HAP-1 (cell line): Measurements from ENCODE around the gene NUDT7.

Experiments used
- DNase-seq, 2 experiments: peaks; one replicate each; pipeline ENCODE4 v3.0.0-alpha.2; 2016 to 2020; ENCODE audit warnings: low spot score in 2 of 2
- H3K27me3 ChIP-seq: fragments of 250-450 bp; sonication (Bioruptor Pico); 2 replicates; pipeline ENCODE4 v1.5.1; 2020; ENCODE audit warnings: low read depth, mild to moderate bottlenecking, moderate library complexity
- H3K36me3 ChIP-seq: fragments of 250-450 bp; sonication (Bioruptor Pico); replicated peaks from 2 replicates; pipeline ENCODE4 v1.5.1; 2020; ENCODE audit warnings: mild to moderate bottlenecking
- H3K4me1 ChIP-seq: fragments of 250-450 bp; sonication (Bioruptor Pico); 2 replicates; pipeline ENCODE4 v1.5.1; 2020; ENCODE audit warnings: mild to moderate bottlenecking
- H3K4me3 ChIP-seq: fragments of 250-450 bp; sonication (Bioruptor Pico); 2 replicates; pipeline ENCODE4 v1.5.1; 2020; ENCODE audit warnings: mild to moderate bottlenecking, moderate library complexity
- H3K9me3 ChIP-seq: fragments of 250-450 bp; sonication (Bioruptor Pico); 2 replicates; pipeline ENCODE4 v1.5.1; 2020; ENCODE audit warnings: mild to moderate bottlenecking, moderate library complexity
- in situ Hi-C: fragments of 300-500 bp; cut with MboI; formaldehyde crosslinking; loops from 3 replicates; pipeline ENCODE4 v1.14.3; 2020; ENCODE audit warnings: low sequenced_read_pairs, inconsistent platforms, mixed read lengths

The NUDT7 gene

DNA sequence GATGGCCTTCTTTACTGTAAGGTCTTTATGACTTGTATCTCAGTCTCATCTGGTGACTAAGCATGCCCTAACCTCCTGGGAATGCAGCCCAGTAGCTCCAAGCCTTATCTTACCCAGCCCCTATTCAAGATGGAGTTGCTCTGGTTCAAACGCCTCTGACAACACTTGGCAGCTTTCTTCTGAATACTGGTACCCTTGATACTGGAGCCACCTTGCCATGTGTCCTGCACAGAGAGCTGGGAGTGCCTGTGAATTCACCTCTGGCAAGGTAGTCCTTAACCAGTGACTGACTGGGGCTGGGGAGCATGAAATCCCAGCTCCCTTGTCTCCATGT lies 17.2 kb downstream of the NUDT7 start:
- no peak for DNase-seq
- Histone ChIP-seq H3K4me3 (no peak overlapping the region), H3K27me3 (no peaks in the 10 kb centered on the region), H3K9me3 (no peaks in the 10 kb centered on the region), H3K4me1 (no peaks in the 10 kb centered on the region), H3K36me3 (no peaks in the 10 kb centered on the region)
- in situ Hi-C loops: no loop called here

DNA sequence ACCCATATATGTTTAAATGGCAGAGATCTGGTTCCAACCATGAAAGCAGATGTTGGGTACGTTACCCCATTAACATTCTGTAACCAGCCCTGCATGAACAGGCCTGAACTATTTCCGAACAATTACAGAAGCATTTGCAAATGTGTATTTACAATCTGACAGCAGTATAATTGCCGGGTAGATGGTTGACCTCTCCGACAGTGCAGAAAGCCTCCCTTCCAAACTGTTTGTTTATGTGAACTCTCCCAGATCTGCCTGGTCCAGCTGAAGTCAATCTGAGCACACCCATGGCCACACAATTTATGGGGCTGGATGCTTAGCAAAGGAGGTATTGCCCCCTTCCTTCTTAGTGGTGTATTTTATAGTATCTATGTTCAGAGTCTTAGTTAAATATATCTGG lies 21.8 kb downstream of the NUDT7 start:
- in situ Hi-C loops: no loop called here

GRCh38 chr16:77745972-77746371 lies 23.7 kb downstream of the NUDT7 start:
- no peak for DNase-seq
- in situ Hi-C loops: no loop called here

More for the DNA sequence above, 21.8 kb downstream of the NUDT7 start:
- no peaks in the 10 kb centered on the region for H3K36me3 ChIP-seq
- no peaks in the 10 kb centered on the region for H3K27me3 ChIP-seq
- DNase-seq: no peak
- H3K4me3 ChIP-seq: no peak overlapping the region
- no peaks in the 10 kb centered on the region for H3K4me1 ChIP-seq
- no peaks in the 10 kb centered on the region for H3K9me3 ChIP-seq

DNA sequence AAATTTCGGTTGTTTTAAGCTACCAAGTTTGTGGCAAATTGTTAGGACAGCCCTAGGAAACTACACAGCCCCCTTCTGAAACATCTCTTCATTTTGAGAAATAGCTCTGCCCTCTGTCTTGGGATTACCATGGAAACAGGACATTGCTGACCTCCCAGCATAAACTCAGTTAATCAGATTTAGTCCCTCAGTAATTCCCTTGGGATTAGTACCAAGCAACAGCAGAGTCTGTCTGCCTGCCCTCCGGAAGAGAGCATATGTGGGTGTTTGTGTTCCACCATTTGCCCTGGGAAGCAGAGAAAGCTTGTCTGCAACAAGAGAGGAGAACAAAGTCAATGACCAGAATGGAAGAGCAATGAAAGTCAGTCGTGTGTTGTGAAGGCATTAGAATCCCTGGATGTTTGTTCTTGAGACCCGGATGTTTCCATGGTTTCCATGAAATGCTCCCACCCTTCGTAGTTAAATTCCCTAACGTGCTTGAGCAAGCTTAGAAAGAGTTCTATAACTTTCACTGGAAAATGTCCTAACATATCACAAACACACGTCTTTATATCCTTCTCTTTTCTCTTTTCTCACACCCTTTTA lies 26.2 kb downstream of the NUDT7 start:
- H3K27me3 ChIP-seq: no peaks in the 10 kb centered on the region
- H3K4me1 ChIP-seq: no peaks in the 10 kb centered on the region
- in situ Hi-C loops: no loop called here
- no peak for DNase-seq
- H3K4me3 ChIP-seq: no peak overlapping the region
- H3K9me3 ChIP-seq: no peaks in the 10 kb centered on the region
- H3K36me3 ChIP-seq: no peaks in the 10 kb centered on the region

More at GRCh38 chr16:77745972-77746371, 23.7 kb downstream of the NUDT7 start:
- no peaks in the 10 kb centered on the region for H3K36me3 ChIP-seq
- H3K9me3 ChIP-seq: no peaks in the 10 kb centered on the region
- H3K27me3 ChIP-seq: no peaks in the 10 kb centered on the region
- no peak overlapping the region for H3K4me3 ChIP-seq
- no peaks in the 10 kb centered on the region for H3K4me1 ChIP-seq

- no peak for DNase-seq
- in situ Hi-C loops: no loop called here
- H3K4me3 ChIP-seq: no peak overlapping the region
- H3K36me3 ChIP-seq: no peaks in the 10 kb centered on the region
- H3K27me3 ChIP-seq: no peaks in the 10 kb centered on the region
- H3K9me3 ChIP-seq: no peaks in the 10 kb centered on the region
- no peaks in the 10 kb centered on the region for H3K4me1 ChIP-seq
Measured at GRCh38 chr16:77749415-77749814, 27.1 kb downstream of the NUDT7 start.

DNA sequence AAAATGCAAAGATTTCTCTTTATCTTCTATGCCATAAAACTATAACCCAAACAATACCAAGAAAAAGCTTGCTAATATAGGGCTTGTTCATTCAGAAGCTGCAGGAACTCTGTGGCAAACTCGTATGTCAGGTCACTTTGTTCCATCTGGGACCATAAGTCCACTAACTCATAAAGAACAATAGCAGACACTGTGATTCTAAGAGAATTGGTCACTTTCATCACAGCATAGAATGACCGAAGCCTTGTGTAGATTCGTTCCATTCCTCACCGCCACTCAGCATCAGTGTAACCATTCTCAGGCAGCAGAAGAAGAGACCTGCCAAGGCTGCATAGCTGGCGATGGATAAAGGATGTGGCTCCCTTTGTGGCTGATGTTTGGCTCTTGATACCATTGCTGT lies 35.7 kb downstream of the NUDT7 start:
- H3K4me1 ChIP-seq: no peaks in the 10 kb centered on the region
- no peak overlapping the region for H3K4me3 ChIP-seq
- in situ Hi-C loops: no loop called here
- no peak for DNase-seq
- H3K9me3 ChIP-seq: no peaks in the 10 kb centered on the region
- no peaks in the 10 kb centered on the region for H3K27me3 ChIP-seq
- no peaks in the 10 kb centered on the region for H3K36me3 ChIP-seq

- in situ Hi-C loops: no loop called here
- no peaks in the 10 kb centered on the region for H3K27me3 ChIP-seq
Measured at GRCh38 chr16:77758508-77758907, 36.2 kb downstream of the NUDT7 start.

DNA sequence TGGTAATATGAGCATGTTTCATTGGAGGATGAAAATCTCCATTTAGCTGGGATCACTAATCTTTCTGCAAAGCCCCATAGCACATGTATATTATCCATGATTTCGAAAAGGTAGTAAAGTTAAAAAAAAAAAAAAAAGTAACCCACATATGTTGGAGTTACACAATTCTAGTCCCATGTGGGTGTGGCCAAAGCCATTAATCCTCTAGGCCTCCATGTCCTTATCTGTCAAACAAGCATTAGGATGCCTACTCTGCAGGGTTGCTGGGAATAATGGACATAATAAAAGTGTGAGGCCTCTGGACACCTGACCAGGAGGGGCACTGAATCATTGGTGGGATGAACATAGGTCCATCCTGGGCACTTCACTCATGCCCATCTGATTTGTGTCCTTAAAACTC lies 36.9 kb downstream of the NUDT7 start:
- Histone ChIP-seq H3K36me3 (no peaks in the 10 kb centered on the region), H3K9me3 (no peaks in the 10 kb centered on the region), H3K27me3 (no peaks in the 10 kb centered on the region), H3K4me3 (no peak overlapping the region), H3K4me1 (no peaks in the 10 kb centered on the region)
- in situ Hi-C loops: no loop called here
- no peak for DNase-seq

More at GRCh38 chr16:77758508-77758907, 36.2 kb downstream of the NUDT7 start:
- no peaks in the 10 kb centered on the region for H3K4me1 ChIP-seq
- no peak overlapping the region for H3K4me3 ChIP-seq
- H3K36me3 ChIP-seq: no peaks in the 10 kb centered on the region
- no peak for DNase-seq
- H3K9me3 ChIP-seq: no peaks in the 10 kb centered on the region

- H3K9me3 ChIP-seq: no peaks in the 10 kb centered on the region
- H3K36me3 ChIP-seq: no peaks in the 10 kb centered on the region
- in situ Hi-C loops: no loop called here
- no peaks in the 10 kb centered on the region for H3K27me3 ChIP-seq
- no peaks in the 10 kb centered on the region for H3K4me1 ChIP-seq
- no peak for DNase-seq
- no peak overlapping the region for H3K4me3 ChIP-seq
Measured at GRCh38 chr16:77759821-77760220, 37.5 kb downstream of the NUDT7 start.

DNA sequence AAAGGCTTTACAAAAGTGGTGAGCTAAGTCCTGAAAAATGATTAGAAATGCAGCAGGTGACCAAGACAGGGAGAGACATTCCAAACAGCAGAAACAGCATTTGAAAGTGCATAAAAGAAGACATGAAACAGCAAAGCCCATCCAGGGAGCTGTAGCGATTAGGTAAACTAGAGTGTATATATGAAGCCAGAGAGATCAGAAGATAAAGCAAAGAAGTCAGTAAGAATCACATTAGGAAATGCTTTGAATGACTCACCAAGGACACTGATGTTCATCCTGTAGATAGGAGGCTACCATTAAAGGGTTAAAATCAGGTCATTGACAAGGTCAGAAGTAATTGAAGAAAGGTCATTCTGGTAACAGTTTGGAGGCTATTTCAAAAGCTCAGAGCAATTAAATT lies 38.5 kb downstream of the NUDT7 start:
- Histone ChIP-seq H3K9me3 (no peaks in the 10 kb centered on the region), H3K4me3 (no peak overlapping the region), H3K36me3 (no peaks in the 10 kb centered on the region), H3K4me1 (no peaks in the 10 kb centered on the region), H3K27me3 (no peaks in the 10 kb centered on the region)
- in situ Hi-C loops: no loop called here
- no peak for DNase-seq

GRCh38 chr16:77761204-77761603 lies 38.9 kb downstream of the NUDT7 start:
- no peak for DNase-seq
- in situ Hi-C loops: no loop called here
- no peaks in the 10 kb centered on the region for H3K36me3 ChIP-seq
- no peaks in the 10 kb centered on the region for H3K9me3 ChIP-seq
- H3K4me3 ChIP-seq: no peak overlapping the region
- H3K4me1 ChIP-seq: no peaks in the 10 kb centered on the region
- no peaks in the 10 kb centered on the region for H3K27me3 ChIP-seq

DNA sequence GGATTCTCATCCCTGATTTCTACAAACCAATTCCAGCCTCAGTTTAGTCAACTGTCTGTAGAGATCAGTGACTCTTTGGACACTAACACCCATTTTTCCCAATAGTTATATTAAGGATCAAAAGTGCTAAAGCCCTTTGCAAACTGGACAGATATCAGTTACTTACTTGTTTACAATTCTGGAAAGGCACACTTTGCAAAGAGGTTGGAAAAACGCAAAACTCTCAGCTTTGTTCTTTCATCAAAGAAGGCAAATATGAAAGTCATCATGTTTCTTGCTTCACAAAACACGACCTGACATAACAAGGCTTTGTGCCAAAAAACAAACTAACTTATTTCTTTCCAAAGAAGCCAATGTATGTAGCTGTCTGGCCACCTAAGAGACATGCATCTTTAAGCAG lies 39.9 kb downstream of the NUDT7 start:
- no peaks in the 10 kb centered on the region for H3K36me3 ChIP-seq
- in situ Hi-C loops: no loop called here
- H3K4me3 ChIP-seq: no peak overlapping the region
- no peak for DNase-seq
- H3K4me1 ChIP-seq: no peaks in the 10 kb centered on the region
- no peaks in the 10 kb centered on the region for H3K9me3 ChIP-seq
- H3K27me3 ChIP-seq: no peaks in the 10 kb centered on the region

DNA sequence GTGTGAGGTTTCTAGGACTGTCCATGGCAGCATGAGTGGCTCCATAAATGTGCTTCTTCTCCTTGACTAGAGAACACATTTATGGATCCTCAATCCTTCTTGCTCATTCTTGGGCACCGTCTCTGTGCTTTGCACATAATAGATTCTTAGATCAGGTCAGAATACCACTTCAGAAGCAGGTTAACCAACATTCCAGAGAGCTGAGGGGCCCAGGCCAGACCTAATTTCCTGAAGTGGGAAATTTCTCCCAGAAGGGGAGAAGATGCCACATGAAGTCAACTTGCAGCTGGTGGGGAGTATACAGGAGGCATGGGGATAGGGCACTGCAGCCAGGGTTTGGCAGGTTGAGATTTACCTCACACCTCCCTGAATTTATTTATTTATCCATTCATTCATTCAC lies 41.7 kb downstream of the NUDT7 start:
- Histone ChIP-seq H3K4me3 (no peak overlapping the region), H3K27me3 (0 out of 2 replicates have a peak, but pooled peaks cover 2% of the 10 kb centered on the region), H3K4me1 (no peaks in the 10 kb centered on the region), H3K36me3 (no peaks in the 10 kb centered on the region), H3K9me3 (no peaks in the 10 kb centered on the region)
- DNase-seq: no peak
- in situ Hi-C loops: no loop called here

DNA sequence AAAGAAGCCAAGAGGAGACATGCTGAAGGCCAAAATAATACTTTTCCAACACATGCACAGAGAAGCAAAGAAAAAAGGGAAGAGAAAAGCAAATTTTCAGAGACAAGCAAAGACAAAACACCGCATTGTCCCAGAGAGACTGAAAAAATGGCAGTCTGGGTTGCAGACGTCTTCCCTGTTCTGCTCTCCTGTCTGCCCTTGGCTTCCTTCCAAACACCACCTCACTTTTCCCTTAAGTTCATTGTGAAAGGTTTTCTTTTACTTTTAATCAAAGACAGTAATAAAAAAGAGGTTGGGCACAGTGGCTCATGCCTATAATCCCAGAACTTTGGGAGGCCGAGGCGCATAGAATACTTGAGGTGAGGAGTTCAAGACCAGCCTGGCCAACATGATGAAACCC lies 44.9 kb downstream of the NUDT7 start:
- Histone ChIP-seq H3K9me3 (no peaks in the 10 kb centered on the region), H3K27me3 (0 out of 2 replicates have a peak, but pooled peaks cover 2% of the 10 kb centered on the region), H3K4me1 (no peaks in the 10 kb centered on the region), H3K36me3 (no peaks in the 10 kb centered on the region), H3K4me3 (no peak overlapping the region)
- in situ Hi-C loops: no loop called here
- no peak for DNase-seq

DNA sequence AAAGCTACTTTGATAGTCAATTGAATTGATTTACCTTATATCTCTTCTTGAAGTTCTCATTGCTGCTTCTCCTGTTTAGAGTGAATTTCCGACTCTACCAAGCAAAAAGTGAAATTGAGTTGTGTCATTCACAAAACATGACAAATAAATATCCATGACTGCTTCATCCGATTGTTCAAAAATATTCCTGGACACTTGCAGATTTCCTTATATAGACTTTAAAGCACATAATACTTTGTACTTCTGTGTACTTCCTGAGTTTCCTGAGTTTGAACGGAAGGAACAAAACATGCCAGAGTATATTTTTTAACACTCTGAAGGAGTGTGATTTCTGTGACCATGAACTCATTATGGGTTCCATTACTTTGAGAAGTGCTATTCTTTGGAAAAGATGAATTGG lies 45.5 kb downstream of the NUDT7 start:
- in situ Hi-C loops: no loop called here
- H3K9me3 ChIP-seq: no peaks in the 10 kb centered on the region
- 0 out of 2 replicates have a peak, but pooled peaks cover 2% of the 10 kb centered on the region for H3K27me3 ChIP-seq
- no peak overlapping the region for H3K4me3 ChIP-seq
- H3K4me1 ChIP-seq: no peaks in the 10 kb centered on the region
- no peak for DNase-seq
- no peaks in the 10 kb centered on the region for H3K36me3 ChIP-seq
